ENCODE results near the gene CNKSR2. TPM values are rescaled to one million over a fixed set of nuclear protein-coding genes. Genes with fewer than 3 reads are reported as not detected.

The CNKSR2 gene
- total RNA-seq, 1 experiment from 2014 or later = 8.2 TPM

GRCh38 chrX:21666679-21667078, 292.5 kb downstream of the CNKSR2 start:
- peak; percentile 20 for DNase-seq (ENCODE audit: low read depth)

- DNase-seq (ENCODE audit: low read depth) = no peak
Measured at GRCh38 chrX:21674430-21675186, 300.4 kb downstream of the CNKSR2 start.

- DNase-seq (ENCODE audit: low read depth) = no peak
Measured at GRCh38 chrX:21675931-21676330, 301.7 kb downstream of the CNKSR2 start.

- no peak for DNase-seq (ENCODE audit: low read depth)
Measured at GRCh38 chrX:21678048-21678612, 303.9 kb downstream of the CNKSR2 start.

GRCh38 chrX:21683941-21684340, 309.7 kb downstream of the CNKSR2 start:
- no peak for DNase-seq (ENCODE audit: low read depth)

- DNase-seq (ENCODE audit: low read depth) = peak; percentile 18
Measured at GRCh38 chrX:21691512-21692018, 317.3 kb downstream of the CNKSR2 start.

- no peak for DNase-seq (ENCODE audit: low read depth)
Measured at GRCh38 chrX:21698272-21698671, 324.1 kb downstream of the CNKSR2 start.

GRCh38 chrX:21699136-21699535, 324.9 kb downstream of the CNKSR2 start:
- no peak for DNase-seq (ENCODE audit: low read depth)

GRCh38 chrX:21700275-21700674, 326.1 kb downstream of the CNKSR2 start:
- DNase-seq (ENCODE audit: low read depth) = no peak

GRCh38 chrX:21700967-21701366, 326.7 kb downstream of the CNKSR2 start:
- DNase-seq (ENCODE audit: low read depth) = no peak

GRCh38 chrX:21702725-21703124, 328.5 kb downstream of the CNKSR2 start:
- no peak for DNase-seq (ENCODE audit: low read depth)
